ENCODE measurements around the gene BCKDK. TPM values are rescaled to one million over a fixed set of nuclear protein-coding genes. Genes with fewer than 3 reads are reported as not detected.

BCKDK gene
- polyA plus RNA-seq, 1 donor (not counting 4 experiments of a cell fraction or from before 2014, with no cell fraction given) = 19.9 TPM

DNA sequence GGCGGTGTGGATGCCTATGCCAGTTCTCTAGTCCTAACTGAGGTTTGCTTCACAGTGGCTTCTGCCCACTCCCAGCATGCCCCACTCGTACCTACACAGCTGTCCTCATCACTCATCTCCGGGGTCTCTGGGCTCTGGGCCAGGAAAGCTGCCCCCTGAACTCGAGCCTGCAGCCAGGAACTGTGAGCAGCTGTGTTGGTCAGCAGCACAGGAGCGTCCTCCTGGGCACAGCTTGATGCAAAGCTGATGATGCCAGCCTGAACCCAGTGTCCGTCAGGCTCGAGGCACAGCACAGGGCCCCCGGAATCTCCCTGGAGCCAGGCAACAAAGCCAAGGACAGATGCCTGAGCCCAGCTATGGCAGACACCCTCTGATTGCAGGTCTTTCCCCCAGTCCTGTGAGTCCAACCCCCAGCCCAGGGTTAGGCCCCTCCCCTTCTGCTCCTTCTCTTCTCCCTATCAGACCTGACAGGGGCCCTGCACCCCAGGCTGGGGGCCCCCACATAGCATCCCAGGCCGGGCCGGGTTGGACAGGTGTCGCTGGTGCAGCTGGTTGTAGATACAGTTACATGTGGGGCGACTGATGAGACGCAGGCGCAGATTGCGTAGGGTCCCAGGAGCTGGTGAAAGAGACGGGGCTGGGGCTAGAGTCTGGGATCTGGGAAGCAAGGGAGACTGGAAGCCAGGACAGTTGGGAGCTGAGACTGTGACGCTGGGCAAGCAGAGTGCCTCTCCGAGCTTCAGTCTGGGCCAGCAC is 22.1 kb upstream of the BCKDK start:
- no peak for FAIRE-seq
- peaks cover 11% of the 10 kb centered on the region for H3K79me2 ChIP-seq (ENCODE audit: control insufficient read depth, insufficient read depth, low read length)
- H3K27ac ChIP-seq (ENCODE audit: control insufficient read depth, insufficient read depth, low read length) = peak overlapping the region; percentile 18
- TF ChIP-seq CTCF (optimal IDR thresholded peaks at IDR 0.05 in 1 of 3, IDR thresholded peaks at IDR 0.05 in 1 of 3, conservative IDR thresholded peaks at IDR 0.05 in 1 of 3; ENCODE audit: extremely low read depth in 1 of 3, insufficient read depth in 2 of 3, low read length in 3 of 3) (no peak), EZH2 (IDR thresholded peaks at IDR 0.05; ENCODE audit: low read length) (no peak)
- H2AFZ ChIP-seq (ENCODE audit: control insufficient read depth, low read length) = no peak overlapping the region
- H3K9me3 ChIP-seq (ENCODE audit: control insufficient read depth, low read depth, low read length) = no peaks in the 10 kb centered on the region
- H3K9ac ChIP-seq (ENCODE audit: control insufficient read depth, extremely low read depth, insufficient read depth, low read length) = no peak overlapping the region
- H4K20me1 ChIP-seq (ENCODE audit: control insufficient read depth, extremely low read depth, insufficient read depth, low read length) = no peaks in the 10 kb centered on the region
- H3K4me1 ChIP-seq (ENCODE audit: control insufficient read depth, extremely low read depth, insufficient read depth, low read length) = peaks cover 12% of the 10 kb centered on the region
- H3K36me3 ChIP-seq (ENCODE audit: control insufficient read depth in 2 of 2, extremely low read depth in 1 of 2, insufficient read depth in 2 of 2, low read length in 2 of 2) = peaks cover 12 to 13% of the 10 kb centered on the region in 2 experiments
- no peak overlapping the region for H3K4me3 ChIP-seq (ENCODE audit: control insufficient read depth in 2 of 3, extremely low read depth in 1 of 3, insufficient read depth in 2 of 3, low read depth in 1 of 3, low read length in 3 of 3)
- no peaks in the 10 kb centered on the region for H3K9me1 ChIP-seq (ENCODE audit: control insufficient read depth, extremely low read depth, insufficient read depth, low read length)
- dilution Hi-C loops (cut with MboI; ENCODE audit: extremely low pct_ligation_motif_present, low sequenced_read_pairs) = no loop called here
- no peaks in the 10 kb centered on the region for H3K27me3 ChIP-seq (ENCODE audit: control insufficient read depth, extremely low read depth, insufficient read depth, low read length)
- DNase-seq (ENCODE audit: low read depth, low spot score) = no peak
- no peak overlapping the region for H3K4me2 ChIP-seq (ENCODE audit: control insufficient read depth, extremely low read depth, insufficient read depth, low read depth, low read length)

DNA sequence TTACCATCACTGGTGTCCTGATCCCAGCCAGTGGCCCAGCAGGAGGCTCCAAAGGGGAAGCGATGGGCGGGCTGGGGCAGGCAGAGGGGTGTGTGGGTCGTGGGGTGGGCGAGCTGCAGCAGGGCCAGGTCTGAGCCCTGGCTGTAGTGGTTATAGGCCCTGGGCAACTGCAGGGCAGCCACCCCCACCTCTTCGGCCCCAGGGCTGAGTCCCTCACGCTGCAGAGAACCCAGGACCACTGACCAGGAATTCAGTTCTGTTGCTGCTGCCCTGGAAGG is 21.6 kb upstream of the BCKDK start:
- dilution Hi-C loops (cut with MboI; ENCODE audit: extremely low pct_ligation_motif_present, low sequenced_read_pairs) = no loop called here
- no peaks in the 10 kb centered on the region for H3K9me3 ChIP-seq (ENCODE audit: control insufficient read depth, low read depth, low read length)
- H3K27ac ChIP-seq (ENCODE audit: control insufficient read depth, insufficient read depth, low read length) = no peak overlapping the region
- TF ChIP-seq CTCF (optimal IDR thresholded peaks at IDR 0.05 in 1 of 3, IDR thresholded peaks at IDR 0.05 in 1 of 3, conservative IDR thresholded peaks at IDR 0.05 in 1 of 3; ENCODE audit: extremely low read depth in 1 of 3, insufficient read depth in 2 of 3, low read length in 3 of 3) (no peak), EZH2 (IDR thresholded peaks at IDR 0.05; ENCODE audit: low read length) (no peak)
- H3K9ac ChIP-seq (ENCODE audit: control insufficient read depth, extremely low read depth, insufficient read depth, low read length) = no peak overlapping the region
- H3K4me1 ChIP-seq (ENCODE audit: control insufficient read depth, extremely low read depth, insufficient read depth, low read length) = peaks cover 12% of the 10 kb centered on the region
- FAIRE-seq (no peak), DNase-seq (ENCODE audit: low read depth, low spot score) (no peak)
- no peaks in the 10 kb centered on the region for H3K9me1 ChIP-seq (ENCODE audit: control insufficient read depth, extremely low read depth, insufficient read depth, low read length)
- no peaks in the 10 kb centered on the region for H3K27me3 ChIP-seq (ENCODE audit: control insufficient read depth, extremely low read depth, insufficient read depth, low read length)
- H4K20me1 ChIP-seq (ENCODE audit: control insufficient read depth, extremely low read depth, insufficient read depth, low read length) = no peaks in the 10 kb centered on the region
- H3K4me3 ChIP-seq (ENCODE audit: control insufficient read depth in 2 of 3, extremely low read depth in 1 of 3, insufficient read depth in 2 of 3, low read depth in 1 of 3, low read length in 3 of 3) = no peak overlapping the region
- no peak overlapping the region for H3K4me2 ChIP-seq (ENCODE audit: control insufficient read depth, extremely low read depth, insufficient read depth, low read depth, low read length)
- H2AFZ ChIP-seq (ENCODE audit: control insufficient read depth, low read length) = no peak overlapping the region
- peaks cover 14% of the 10 kb centered on the region in 2 experiments for H3K36me3 ChIP-seq (ENCODE audit: control insufficient read depth in 2 of 2, extremely low read depth in 1 of 2, insufficient read depth in 2 of 2, low read length in 2 of 2)
- H3K79me2 ChIP-seq (ENCODE audit: control insufficient read depth, insufficient read depth, low read length) = peaks cover 8% of the 10 kb centered on the region
